ENCODE results near the gene JUNB.

Gene JUNB

GRCh38 chr19:12774588-12775555, 16.4 kb upstream of the JUNB start, which contains the start of gene HOOK2:
Gene HOOK2 (minus strand): TSS chr19:12775552. CDS start chr19:12775449, 103 bp downstream.
- DNase-seq, result peak; percentile 83

- DNase-seq, result peak; percentile 31
Measured at GRCh38 chr19:12777217-12778016, 13.9 kb upstream of the JUNB start.

DNA sequence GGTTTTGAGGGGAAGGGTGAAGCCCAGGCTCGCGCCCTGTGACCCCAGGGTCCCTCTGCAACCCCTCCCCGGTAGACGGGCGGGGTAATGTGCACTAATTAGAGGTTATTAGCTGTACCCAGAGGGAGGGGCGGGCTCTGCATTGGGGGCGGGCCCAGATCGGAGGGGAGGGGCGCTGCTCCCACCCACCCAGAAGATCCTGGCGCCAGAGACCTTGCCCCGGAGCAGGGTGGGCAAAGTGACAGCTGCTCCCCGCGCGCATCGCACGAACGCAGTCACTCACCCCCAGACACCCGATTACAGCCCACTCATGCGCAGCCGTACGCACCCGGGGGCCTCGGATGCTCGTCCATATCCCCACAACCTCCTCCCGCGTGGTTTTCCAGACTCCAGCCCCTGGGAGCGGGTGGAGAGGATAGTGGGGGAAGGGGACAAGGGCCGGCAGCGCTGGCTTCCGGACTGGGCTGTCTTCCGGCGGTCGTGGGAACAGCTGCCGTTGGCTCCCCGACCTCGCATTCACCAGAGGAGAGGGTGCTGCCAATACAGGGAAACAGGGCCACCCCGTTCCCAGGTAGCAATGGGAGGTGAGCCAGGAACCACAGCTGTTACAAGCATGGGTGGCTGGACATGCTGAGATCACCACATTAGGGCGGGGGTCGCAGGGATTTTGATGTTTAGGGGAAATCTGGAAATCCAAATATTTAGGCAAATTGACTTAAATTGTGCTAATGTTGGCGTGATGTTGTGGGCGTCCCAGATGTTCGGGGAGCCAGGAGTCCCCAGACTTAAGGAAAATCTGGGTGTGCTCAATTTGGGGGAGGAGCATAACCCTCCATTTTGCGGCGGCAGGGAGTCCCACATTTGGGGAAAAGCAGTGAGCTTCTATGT, 13.0 kb upstream of the JUNB start:
- DNase-seq, result peak; percentile 31

GRCh38 chr19:12778905-12779161, 12.5 kb upstream of the JUNB start:
- DNase-seq, result no peak

DNA sequence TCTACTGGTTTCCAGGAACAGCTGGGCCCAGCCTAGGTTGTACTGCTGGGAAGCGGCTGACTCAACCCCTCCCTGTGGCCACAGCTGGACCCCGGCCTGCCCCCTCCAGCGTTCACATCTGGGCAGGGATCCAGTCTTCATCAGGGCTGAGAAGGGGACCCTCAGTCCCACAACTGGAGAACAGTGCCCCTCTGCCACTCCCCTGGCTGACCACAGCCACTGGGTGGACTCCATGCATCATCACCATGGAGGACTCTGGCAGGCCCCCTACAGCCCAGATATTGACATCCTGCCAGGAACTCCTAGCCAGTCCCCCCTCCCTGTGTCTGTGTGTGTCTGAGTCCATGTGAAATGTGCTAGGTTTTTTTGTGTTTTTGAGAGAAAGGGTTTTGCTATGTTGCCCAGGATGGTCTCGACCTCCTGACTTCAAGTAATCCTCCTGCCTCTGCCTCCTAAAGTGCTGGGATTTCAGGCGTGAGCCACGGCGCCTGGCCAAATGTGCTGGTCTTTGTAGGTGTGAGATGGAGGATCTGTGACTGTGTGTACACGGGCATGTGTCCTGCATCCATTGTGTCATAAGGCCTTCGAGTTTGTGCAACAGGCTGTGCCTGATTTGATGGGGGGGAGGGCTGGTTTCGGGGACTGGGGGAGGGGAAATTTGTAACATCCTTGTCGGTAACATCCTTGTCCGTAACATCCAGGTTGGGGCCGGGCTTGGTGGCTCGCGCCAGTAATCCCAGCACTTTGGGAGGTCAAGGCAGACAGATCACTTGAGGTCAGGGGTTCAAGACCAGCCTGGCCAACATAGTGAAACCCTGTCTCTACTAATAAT, 11.9 kb upstream of the JUNB start:
- DNase-seq, result no peak

DNA sequence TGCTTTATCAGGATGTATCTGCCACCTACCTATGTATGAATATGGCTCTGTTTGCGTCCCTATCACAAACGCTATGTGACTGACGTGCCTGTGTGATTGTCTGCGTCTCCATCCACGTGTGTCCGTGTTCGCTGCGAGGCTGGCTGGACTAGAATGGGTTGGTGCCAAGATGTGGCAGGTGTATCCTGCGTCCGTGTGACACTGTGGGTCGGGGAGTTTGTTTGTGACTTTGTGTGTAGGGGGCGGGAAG, 9.2 kb upstream of the JUNB start:
- no peak for DNase-seq

GRCh38 chr19:12782424-12783290, 8.6 kb upstream of the JUNB start:
- peak; percentile 18 for DNase-seq

- no peak for DNase-seq
Measured at GRCh38 chr19:12783291-12783848, 7.9 kb upstream of the JUNB start.

- DNase-seq, result no peak
Measured at GRCh38 chr19:12783849-12784393, 7.4 kb upstream of the JUNB start.

DNA sequence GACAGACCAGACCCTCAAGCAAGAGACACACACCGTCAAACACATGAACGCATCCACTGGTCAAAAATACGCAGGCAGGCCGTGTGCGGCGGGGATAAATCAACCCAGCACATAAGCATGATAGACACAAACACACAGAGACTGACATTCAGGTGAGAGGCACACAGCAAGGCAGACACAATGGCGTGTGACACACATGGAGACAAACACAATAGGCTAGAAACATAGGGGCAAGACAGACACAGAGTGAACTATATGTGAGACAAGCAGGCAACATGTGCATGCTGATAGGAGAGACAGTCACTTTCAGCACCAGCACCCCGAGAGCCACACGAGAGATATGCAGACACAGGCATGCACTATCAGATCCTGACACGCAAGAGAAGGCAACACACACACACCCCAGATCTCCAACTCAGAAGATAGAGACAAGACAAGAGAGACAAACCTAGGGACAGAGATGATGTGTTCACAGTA, 6.9 kb upstream of the JUNB start:
- DNase-seq, result no peak

DNA sequence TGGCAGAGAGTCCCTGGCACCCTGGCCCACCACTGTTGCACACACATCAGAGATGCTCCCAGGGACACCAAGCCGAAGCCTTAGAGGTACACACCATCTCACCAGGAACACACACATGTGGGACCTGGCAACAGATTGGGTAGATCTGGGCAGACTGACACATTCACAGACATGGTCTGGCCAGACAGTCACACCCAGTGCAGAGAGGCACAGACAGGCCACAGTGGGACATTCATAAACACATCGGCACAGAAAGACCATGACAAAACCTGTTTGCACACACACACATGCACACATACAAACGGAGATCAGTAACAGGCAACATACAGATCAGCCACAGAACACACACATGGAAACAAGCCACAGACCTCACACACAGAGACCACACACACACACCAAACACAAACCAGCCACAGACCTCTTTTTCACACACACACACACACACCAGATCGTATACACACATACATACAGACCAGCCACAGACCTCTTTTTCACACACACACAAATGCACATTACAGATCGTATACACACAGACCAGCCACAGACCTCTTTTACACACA, 6.3 kb upstream of the JUNB start:
- DNase-seq, result no peak

DNA sequence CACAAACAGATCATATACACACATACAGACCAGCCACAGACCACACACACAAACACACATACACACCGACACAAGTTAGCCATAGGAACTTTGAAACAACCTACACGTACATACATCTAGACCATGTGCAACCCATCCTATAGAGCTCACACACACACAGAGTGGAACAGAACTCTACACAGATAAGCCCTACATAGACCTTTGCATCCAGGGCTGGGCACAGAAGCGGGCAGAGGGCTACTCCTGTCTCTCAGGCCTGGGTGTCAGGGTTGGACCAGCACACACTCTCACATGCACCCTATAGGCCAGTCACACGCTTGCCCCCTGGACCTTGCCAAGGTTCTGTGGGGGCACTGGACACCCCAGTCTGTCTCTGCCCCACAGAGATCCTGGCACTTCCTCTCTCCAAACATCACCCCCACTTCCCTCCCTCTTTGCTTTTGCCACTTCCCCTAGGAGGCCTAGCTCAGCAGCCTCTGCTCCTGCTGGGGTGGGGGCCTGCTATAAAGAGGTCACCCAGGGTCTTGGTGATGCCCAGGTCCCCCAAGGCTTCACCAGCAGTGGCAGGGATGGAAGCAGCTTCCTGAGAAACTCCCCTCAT, 5.8 kb upstream of the JUNB start:
- DNase-seq, result no peak

- no peak for DNase-seq
Measured at GRCh38 chr19:12786141-12786870, 5.0 kb upstream of the JUNB start.

- no peak for DNase-seq
Measured at GRCh38 chr19:12786952-12787351, 4.3 kb upstream of the JUNB start.

DNA sequence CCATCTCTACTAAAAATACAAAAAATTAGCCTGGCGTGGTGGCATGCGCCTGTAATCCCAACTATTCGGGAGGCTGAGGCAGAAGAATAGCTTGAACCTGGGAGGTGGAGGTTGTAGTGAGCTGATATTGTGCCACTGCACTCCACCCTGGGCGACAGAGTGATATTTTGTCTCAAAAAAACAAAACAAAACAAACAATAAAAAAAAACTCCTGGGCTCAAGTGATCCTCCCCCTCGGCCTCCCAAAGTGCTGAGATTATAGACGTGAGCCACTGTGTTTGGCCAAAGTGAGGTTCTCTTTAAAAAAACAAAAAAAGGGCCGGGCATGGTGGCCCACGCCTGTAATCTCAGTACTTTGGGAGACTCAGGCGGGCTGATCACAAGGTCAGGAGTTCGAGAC, 3.8 kb upstream of the JUNB start:
- no peak for DNase-seq

- no peak for DNase-seq
Measured at GRCh38 chr19:12788042-12788681, 3.1 kb upstream of the JUNB start.

- no peak for DNase-seq
Measured at GRCh38 chr19:12788682-12789097, 2.6 kb upstream of the JUNB start.

DNA sequence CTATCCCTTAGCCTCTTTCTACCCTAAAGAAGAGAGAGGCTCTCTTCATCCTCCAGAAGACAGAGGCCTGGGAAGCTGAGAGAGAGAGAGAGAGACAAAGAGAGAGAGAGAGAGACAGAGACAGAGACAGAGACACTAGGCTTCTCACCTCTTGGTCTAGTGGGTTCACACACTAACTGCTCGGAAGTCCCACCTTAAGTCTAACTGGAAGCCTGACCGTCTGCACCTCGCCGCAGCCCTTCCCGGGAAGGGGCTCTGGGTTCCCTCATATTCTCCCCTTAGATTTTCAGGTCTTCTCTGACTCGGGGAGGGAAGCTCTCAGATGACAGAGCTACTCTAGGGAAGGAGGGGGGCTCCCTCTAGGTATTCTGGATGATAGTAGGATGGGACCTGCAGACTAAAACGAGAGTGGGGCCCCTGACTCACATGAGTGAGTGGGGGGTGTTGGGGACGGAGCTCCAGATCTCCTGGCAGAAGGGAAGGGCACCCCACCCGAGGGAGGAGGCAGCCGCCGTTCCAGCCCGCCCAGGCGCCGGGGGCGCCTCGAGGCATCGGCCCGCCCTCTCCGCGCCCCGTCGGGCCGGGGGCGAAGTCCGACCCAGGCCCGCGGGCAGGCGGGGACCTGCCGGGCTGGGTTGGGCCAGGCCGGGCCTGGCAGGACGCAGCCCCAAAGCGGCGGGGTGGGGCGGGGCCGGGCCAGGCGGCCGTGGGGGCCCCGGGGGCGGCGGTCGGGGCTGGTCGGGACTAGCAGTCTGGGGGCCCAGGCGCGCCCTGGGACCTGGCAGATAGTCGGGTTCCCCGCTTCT, 2.0 kb upstream of the JUNB start:
- no peak for DNase-seq

Measured in NCI-H526 treated with DMSO at 0.1 percent for 48 hours (cell line).